ENCODE results near the gene TAF11L7.
"Not testable (repeated sequence)": the region's sequence is repeated elsewhere in the genome, so short reads cannot be mapped to it uniquely, and the experiment has no call there.

The TAF11L7 gene

GRCh38 chr5:17585658-17586057, at the start of gene TAF11L7:
TSS of gene TAF11L7 (minus strand) at chr5:17585758.
- DNase-seq: not testable (repeated sequence)

GRCh38 chr5:17634160-17634559, 48.6 kb upstream of the TAF11L7 start, which contains the start of gene TAF11L14:
TSS of gene TAF11L14 (plus strand) at chr5:17634460.
- DNase-seq: no peak

GRCh38 chr5:17631788-17632187, 46.2 kb upstream of the TAF11L7 start, which contains the start of gene TAF11L13:
TSS of gene TAF11L13 (plus strand) at chr5:17632088.
- DNase-seq: not testable (repeated sequence)

- DNase-seq: no peak
Measured at GRCh38 chr5:17625686-17626085, 40.1 kb upstream of the TAF11L7 start.

- DNase-seq: no peak
Measured at GRCh38 chr5:17620627-17621026, 35.1 kb upstream of the TAF11L7 start.

GRCh38 chr5:17619354-17619753, 33.8 kb upstream of the TAF11L7 start:
- DNase-seq: no peak

- DNase-seq: no peak
Measured at GRCh38 chr5:17614872-17615605, 29.5 kb upstream of the TAF11L7 start.

- DNase-seq: not testable (repeated sequence)
Measured at GRCh38 chr5:17610092-17610491, 24.5 kb upstream of the TAF11L7 start, which contains the start of gene TAF11L12. TSS of gene TAF11L12 (plus strand) at chr5:17610392.

GRCh38 chr5:17607461-17607860, 21.9 kb upstream of the TAF11L7 start:
- DNase-seq: not testable (repeated sequence)

GRCh38 chr5:17604951-17605350, 19.4 kb upstream of the TAF11L7 start:
- DNase-seq: no peak

GRCh38 chr5:17603880-17604279, 18.3 kb upstream of the TAF11L7 start, which contains the start of gene TAF11L11:
TSS of gene TAF11L11 (plus strand) at chr5:17604183.
- not testable (repeated sequence) for DNase-seq

- not testable (repeated sequence) for DNase-seq
Measured at GRCh38 chr5:17597728-17598127, 12.2 kb upstream of the TAF11L7 start, which contains the start of gene TAF11L10. TSS of gene TAF11L10 (minus strand) at chr5:17597828.

GRCh38 chr5:17594255-17594654, 8.7 kb upstream of the TAF11L7 start, which contains the start of gene TAF11L9:
TSS of gene TAF11L9 (minus strand) at chr5:17594394.
- DNase-seq: not testable (repeated sequence)

- DNase-seq: not testable (repeated sequence)
Measured at GRCh38 chr5:17590860-17591259, 5.3 kb upstream of the TAF11L7 start, which contains the start of gene TAF11L8. TSS of gene TAF11L8 (minus strand) at chr5:17590960.

All from NCI-H2081 treated with DMSO at 0.1 percent for 48 hours (cell line).